ENCODE results near the gene BAIAP2.

The BAIAP2 gene

GRCh38 chr17:81135505-81136278, 100.7 kb downstream of the BAIAP2 start:
- Histone ChIP-seq H3K9me3 (ENCODE audit: control insufficient read depth, insufficient read depth, low read length) (no peaks in the 10 kb centered on the region), H3K27ac (ENCODE audit: low read depth, low read length) (no peak overlapping the region), H3K4me1 (ENCODE audit: control insufficient read depth, insufficient read depth, low read length) (no peaks in the 10 kb centered on the region), H3K4me3 (ENCODE audit: low read depth, low read length) (no peak overlapping the region), H3K27me3 (ENCODE audit: control insufficient read depth, insufficient read depth, low read length) (no peaks in the 10 kb centered on the region), H3K9ac (ENCODE audit: low read depth, low read length) (no peak overlapping the region), H3K36me3 (ENCODE audit: control insufficient read depth, insufficient read depth, low read length) (no peaks in the 10 kb centered on the region)

GRCh38 chr17:81136366-81136765, 101.4 kb downstream of the BAIAP2 start:
- no peak overlapping the region for H3K27ac ChIP-seq (ENCODE audit: low read depth, low read length)
- H3K27me3 ChIP-seq (ENCODE audit: control insufficient read depth, insufficient read depth, low read length): no peaks in the 10 kb centered on the region
- no peak overlapping the region for H3K4me3 ChIP-seq (ENCODE audit: low read depth, low read length)
- H3K9ac ChIP-seq (ENCODE audit: low read depth, low read length): no peak overlapping the region
- H3K36me3 ChIP-seq (ENCODE audit: control insufficient read depth, insufficient read depth, low read length): no peaks in the 10 kb centered on the region
- no peaks in the 10 kb centered on the region for H3K9me3 ChIP-seq (ENCODE audit: control insufficient read depth, insufficient read depth, low read length)
- H3K4me1 ChIP-seq (ENCODE audit: control insufficient read depth, insufficient read depth, low read length): no peaks in the 10 kb centered on the region

GRCh38 chr17:81137248-81137647, 102.3 kb downstream of the BAIAP2 start:
- Histone ChIP-seq H3K4me3 (ENCODE audit: low read depth, low read length) (no peak overlapping the region), H3K4me1 (ENCODE audit: control insufficient read depth, insufficient read depth, low read length) (no peaks in the 10 kb centered on the region), H3K9me3 (ENCODE audit: control insufficient read depth, insufficient read depth, low read length) (no peaks in the 10 kb centered on the region), H3K9ac (ENCODE audit: low read depth, low read length) (no peak overlapping the region), H3K36me3 (ENCODE audit: control insufficient read depth, insufficient read depth, low read length) (no peaks in the 10 kb centered on the region), H3K27ac (ENCODE audit: low read depth, low read length) (no peak overlapping the region), H3K27me3 (ENCODE audit: control insufficient read depth, insufficient read depth, low read length) (no peaks in the 10 kb centered on the region)

- no peak overlapping the region for H3K27ac ChIP-seq (ENCODE audit: low read depth, low read length)
- no peak overlapping the region for H3K9ac ChIP-seq (ENCODE audit: low read depth, low read length)
- no peak overlapping the region for H3K4me3 ChIP-seq (ENCODE audit: low read depth, low read length)
- no peaks in the 10 kb centered on the region for H3K36me3 ChIP-seq (ENCODE audit: control insufficient read depth, insufficient read depth, low read length)
- no peaks in the 10 kb centered on the region for H3K9me3 ChIP-seq (ENCODE audit: control insufficient read depth, insufficient read depth, low read length)
- no peaks in the 10 kb centered on the region for H3K27me3 ChIP-seq (ENCODE audit: control insufficient read depth, insufficient read depth, low read length)
- no peaks in the 10 kb centered on the region for H3K4me1 ChIP-seq (ENCODE audit: control insufficient read depth, insufficient read depth, low read length)
Observed at GRCh38 chr17:81138083-81138482, 103.1 kb downstream of the BAIAP2 start.

GRCh38 chr17:81138500-81138899, 103.5 kb downstream of the BAIAP2 start:
- no peak overlapping the region for H3K9ac ChIP-seq (ENCODE audit: low read depth, low read length)

GRCh38 chr17:81139428-81139827, 104.5 kb downstream of the BAIAP2 start:
- Histone ChIP-seq H3K27ac (ENCODE audit: low read depth, low read length) (no peak overlapping the region), H3K4me1 (ENCODE audit: control insufficient read depth, insufficient read depth, low read length) (no peaks in the 10 kb centered on the region)

More at GRCh38 chr17:81138500-81138899, 103.5 kb downstream of the BAIAP2 start:
- Histone ChIP-seq H3K4me3 (ENCODE audit: low read depth, low read length) (no peak overlapping the region), H3K4me1 (ENCODE audit: control insufficient read depth, insufficient read depth, low read length) (no peaks in the 10 kb centered on the region), H3K9me3 (ENCODE audit: control insufficient read depth, insufficient read depth, low read length) (no peaks in the 10 kb centered on the region), H3K36me3 (ENCODE audit: control insufficient read depth, insufficient read depth, low read length) (no peaks in the 10 kb centered on the region), H3K27ac (ENCODE audit: low read depth, low read length) (no peak overlapping the region), H3K27me3 (ENCODE audit: control insufficient read depth, insufficient read depth, low read length) (no peaks in the 10 kb centered on the region)

GRCh38 chr17:81140018-81140417, 105.1 kb downstream of the BAIAP2 start:
- no peaks in the 10 kb centered on the region for H3K27me3 ChIP-seq (ENCODE audit: control insufficient read depth, insufficient read depth, low read length)
- H3K9me3 ChIP-seq (ENCODE audit: control insufficient read depth, insufficient read depth, low read length): no peaks in the 10 kb centered on the region
- no peak overlapping the region for H3K27ac ChIP-seq (ENCODE audit: low read depth, low read length)
- no peak overlapping the region for H3K4me3 ChIP-seq (ENCODE audit: low read depth, low read length)
- no peaks in the 10 kb centered on the region for H3K4me1 ChIP-seq (ENCODE audit: control insufficient read depth, insufficient read depth, low read length)
- no peak overlapping the region for H3K9ac ChIP-seq (ENCODE audit: low read depth, low read length)
- H3K36me3 ChIP-seq (ENCODE audit: control insufficient read depth, insufficient read depth, low read length): no peaks in the 10 kb centered on the region

More at GRCh38 chr17:81139428-81139827, 104.5 kb downstream of the BAIAP2 start:
- Histone ChIP-seq H3K9me3 (ENCODE audit: control insufficient read depth, insufficient read depth, low read length) (no peaks in the 10 kb centered on the region), H3K27me3 (ENCODE audit: control insufficient read depth, insufficient read depth, low read length) (no peaks in the 10 kb centered on the region), H3K36me3 (ENCODE audit: control insufficient read depth, insufficient read depth, low read length) (no peaks in the 10 kb centered on the region), H3K4me3 (ENCODE audit: low read depth, low read length) (no peak overlapping the region), H3K9ac (ENCODE audit: low read depth, low read length) (no peak overlapping the region)

- no peaks in the 10 kb centered on the region for H3K36me3 ChIP-seq (ENCODE audit: control insufficient read depth, insufficient read depth, low read length)
- H3K4me1 ChIP-seq (ENCODE audit: control insufficient read depth, insufficient read depth, low read length): no peaks in the 10 kb centered on the region
- H3K27ac ChIP-seq (ENCODE audit: low read depth, low read length): no peak overlapping the region
- H3K9ac ChIP-seq (ENCODE audit: low read depth, low read length): no peak overlapping the region
- H3K9me3 ChIP-seq (ENCODE audit: control insufficient read depth, insufficient read depth, low read length): no peaks in the 10 kb centered on the region
- H3K4me3 ChIP-seq (ENCODE audit: low read depth, low read length): no peak overlapping the region
- H3K27me3 ChIP-seq (ENCODE audit: control insufficient read depth, insufficient read depth, low read length): no peaks in the 10 kb centered on the region
Observed at GRCh38 chr17:81140695-81141094, 105.7 kb downstream of the BAIAP2 start.

GRCh38 chr17:81142301-81143199, 107.6 kb downstream of the BAIAP2 start:
- Histone ChIP-seq H3K9ac (ENCODE audit: low read depth, low read length) (no peak overlapping the region), H3K4me3 (ENCODE audit: low read depth, low read length) (no peak overlapping the region), H3K9me3 (ENCODE audit: control insufficient read depth, insufficient read depth, low read length) (no peaks in the 10 kb centered on the region), H3K27ac (ENCODE audit: low read depth, low read length) (no peak overlapping the region), H3K36me3 (ENCODE audit: control insufficient read depth, insufficient read depth, low read length) (no peaks in the 10 kb centered on the region), H3K4me1 (ENCODE audit: control insufficient read depth, insufficient read depth, low read length) (no peaks in the 10 kb centered on the region), H3K27me3 (ENCODE audit: control insufficient read depth, insufficient read depth, low read length) (no peaks in the 10 kb centered on the region)

GRCh38 chr17:81143200-81143527, 108.2 kb downstream of the BAIAP2 start:
- Histone ChIP-seq H3K27me3 (ENCODE audit: control insufficient read depth, insufficient read depth, low read length) (no peaks in the 10 kb centered on the region), H3K4me1 (ENCODE audit: control insufficient read depth, insufficient read depth, low read length) (no peaks in the 10 kb centered on the region), H3K27ac (ENCODE audit: low read depth, low read length) (no peak overlapping the region), H3K9ac (ENCODE audit: low read depth, low read length) (no peak overlapping the region), H3K9me3 (ENCODE audit: control insufficient read depth, insufficient read depth, low read length) (no peaks in the 10 kb centered on the region), H3K36me3 (ENCODE audit: control insufficient read depth, insufficient read depth, low read length) (no peaks in the 10 kb centered on the region), H3K4me3 (ENCODE audit: low read depth, low read length) (no peak overlapping the region)

Data from HUES48 (cell line).